Right ventricle myocardium inferior (tissue), 1 donor: Measurements from ENCODE around the gene BCL11B. TPM values are rescaled to one million over a fixed set of nuclear protein-coding genes. Genes with fewer than 3 reads are reported as not detected.
"Not testable (repeated sequence)": the region's sequence is repeated elsewhere in the genome, so short reads cannot be mapped to it uniquely, and the experiment has no call there.

ENCODE experiments used
- ATAC-seq: fragments of 200-7000 bp; cut with Tn5 transposase; one replicate; pipeline ENCODE4 v1.9.1; 2020; ENCODE audit warnings: mild to moderate bottlenecking, moderate library complexity
- DNase-seq: peaks from one replicate; pipeline ENCODE4 v3.0.0; 2021; ENCODE audit errors: missing footprints
- intact Hi-C: fragments of 100-400 bp; cut with DNase I; formaldehyde crosslinking; loops from one replicate; pipeline ENCODE4 v1.11.0; 2022
- total RNA-seq: library from RNA; stranded (reverse); fragmentation: NEBNext Ultra II Directional; extraction: Animal tissue kit (Norgen Biotek cat#: 25700); gene quantifications from one replicate; pipeline ENCODE4 v1.2.1, GENCODE V29; 2021
- donor health status: DM: no; HTN: yes; CAD: no; lungs with severe emphysema.

BCL11B gene
- total RNA-seq, 1 donor from 2014 or later, result 0.14 TPM

DNA sequence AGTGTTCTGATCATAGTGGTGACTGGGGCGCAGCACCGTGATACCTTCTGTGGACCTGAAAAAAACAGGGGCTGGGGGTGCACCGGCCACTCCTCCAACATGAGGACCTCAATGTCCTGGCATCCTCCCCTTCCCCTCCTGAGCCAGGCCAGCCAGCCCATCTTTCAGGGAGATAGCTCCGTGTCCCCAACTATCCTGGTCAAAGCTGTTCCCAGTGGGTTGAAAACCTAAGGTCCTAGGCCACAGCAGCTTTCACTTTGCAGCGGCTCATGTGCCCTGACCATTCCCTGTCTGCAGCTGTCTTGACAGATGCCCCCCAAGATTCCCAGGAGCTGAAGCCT lies 75.7 kb downstream of the BCL11B start:
- DNase-seq, result peak; percentile 23
- intact Hi-C loops, result no loop called here
- no peak for ATAC-seq

DNA sequence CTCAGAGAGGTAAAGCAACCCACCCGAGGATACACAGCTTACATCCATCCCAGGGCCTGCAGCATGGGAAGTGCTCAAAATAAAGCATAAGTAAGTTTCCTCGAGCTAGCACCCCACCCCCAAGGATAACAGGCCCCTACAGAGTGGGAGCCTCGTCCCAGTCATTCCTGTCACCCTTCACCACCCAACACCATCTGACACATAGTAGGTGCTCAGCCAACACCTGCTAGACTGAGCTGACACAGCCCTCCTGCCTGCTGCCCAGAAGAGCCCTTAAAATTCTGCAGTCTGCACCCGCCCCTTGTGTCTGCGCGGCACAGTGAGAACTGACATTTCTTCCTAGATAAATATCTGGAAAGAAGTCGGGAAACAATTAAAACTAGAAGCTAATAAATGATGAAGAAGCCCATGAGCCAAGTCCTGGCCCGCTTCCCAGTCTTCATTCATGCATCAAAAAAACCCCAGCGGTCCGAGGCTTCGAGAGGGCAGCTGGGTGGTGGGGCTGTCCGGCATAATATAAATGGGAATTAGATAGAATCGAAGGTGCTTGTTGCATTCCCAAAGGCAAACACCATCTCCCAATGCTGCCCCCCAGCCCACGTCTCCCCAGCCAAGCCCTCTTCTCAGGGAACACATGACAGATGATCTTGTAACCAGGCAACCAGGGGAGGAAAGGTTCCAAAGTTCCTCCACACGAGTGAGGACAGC lies 76.2 kb downstream of the BCL11B start:
- ATAC-seq (no peak), DNase-seq (peak; percentile 68)
- intact Hi-C loops, result no loop called here

DNA sequence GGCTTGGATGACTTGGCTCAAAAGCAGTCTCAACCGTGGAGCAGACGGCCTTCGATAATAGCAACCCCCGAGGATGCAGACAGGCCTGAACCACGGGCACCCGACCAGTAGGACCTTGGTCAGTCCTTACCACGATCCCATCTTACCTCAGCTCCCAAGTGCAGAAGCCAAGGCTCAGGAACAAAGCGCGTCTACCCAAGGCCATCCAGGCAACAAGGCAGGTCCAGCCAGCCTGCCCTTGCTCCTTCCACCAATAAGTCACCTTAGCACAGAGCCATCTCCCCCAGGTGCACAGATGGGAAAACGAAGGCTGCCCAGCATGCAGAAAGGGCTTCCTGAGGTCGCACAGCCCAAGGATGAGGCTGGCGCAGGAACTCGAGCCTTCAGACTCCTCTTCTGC lies 77.3 kb downstream of the BCL11B start:
- peak; percentile 55 for DNase-seq
- no peak for ATAC-seq
- intact Hi-C loops, result no loop called here

DNA sequence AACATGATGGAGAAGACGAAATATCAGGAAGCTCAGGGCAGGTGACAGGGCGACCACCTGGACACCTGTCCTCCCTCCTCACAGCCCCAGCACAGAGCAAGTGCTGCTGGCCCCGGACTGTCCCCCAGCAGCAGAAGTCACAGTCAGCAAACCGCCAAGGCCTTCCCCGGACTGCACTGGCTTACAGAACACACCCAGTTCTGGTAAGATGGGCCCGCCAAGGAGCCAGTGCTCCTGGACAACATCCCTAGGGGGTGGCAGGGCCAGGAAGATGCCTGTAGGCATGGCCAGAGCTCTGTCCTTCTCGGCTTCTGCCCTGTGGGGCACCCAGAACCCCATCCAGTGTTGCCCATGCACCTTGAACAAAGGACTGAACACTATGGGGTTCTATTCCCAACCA lies 77.9 kb downstream of the BCL11B start:
- intact Hi-C loops, result no loop called here
- ATAC-seq, result no peak
- peak; percentile 37 for DNase-seq

DNA sequence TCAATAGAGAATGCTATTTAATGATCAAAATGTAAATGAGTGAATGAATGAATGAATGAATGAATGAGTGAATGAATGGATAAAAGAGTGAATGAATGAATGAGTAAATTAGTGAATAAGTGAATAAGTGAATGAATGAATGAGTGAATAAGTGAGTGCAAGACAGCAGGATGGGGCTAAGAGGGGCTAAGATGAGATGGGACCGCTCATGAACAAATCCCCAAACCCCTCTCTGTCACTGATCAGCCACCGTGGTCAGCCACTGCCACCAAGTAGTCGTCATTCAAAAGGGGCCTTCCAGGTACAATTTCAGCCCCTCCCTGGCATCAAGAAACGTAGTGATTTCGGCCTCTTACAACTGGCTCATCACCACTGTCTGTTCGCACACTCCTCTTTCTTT lies 79.2 kb downstream of the BCL11B start:
- intact Hi-C loops, result no loop called here
- no peak for ATAC-seq
- peak; percentile 33 for DNase-seq

DNA sequence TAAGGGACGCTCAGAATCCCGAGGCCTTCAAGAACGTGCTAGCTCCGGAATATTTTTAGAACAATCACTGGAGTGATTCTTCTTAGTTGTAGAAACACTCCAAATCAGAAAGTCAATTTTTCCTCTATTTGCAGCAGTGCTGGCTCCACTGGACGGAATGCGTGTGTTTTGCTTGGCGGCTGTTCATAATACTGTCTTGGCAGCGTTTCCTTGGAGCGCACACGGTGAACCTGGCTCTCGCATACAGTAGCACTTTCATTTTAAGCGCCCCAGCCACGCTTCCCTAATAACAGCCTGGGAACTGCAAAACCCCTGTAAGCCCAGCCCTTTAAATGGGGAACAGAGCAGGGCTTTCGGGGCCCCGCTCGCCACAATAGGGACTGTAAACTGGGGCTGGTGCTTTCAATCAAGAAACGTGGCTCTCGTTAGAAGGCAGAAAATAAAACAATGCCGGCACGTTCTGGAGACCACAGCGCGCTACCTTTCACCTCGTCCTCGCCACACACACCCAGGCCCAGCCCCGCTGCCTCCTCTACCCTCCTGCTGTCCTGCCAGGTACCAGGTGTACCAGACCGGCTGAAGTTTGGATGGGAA lies 79.9 kb downstream of the BCL11B start:
- peak; percentile 59 for DNase-seq
- intact Hi-C loops, result no loop called here
- peak; percentile 91 for ATAC-seq

DNA sequence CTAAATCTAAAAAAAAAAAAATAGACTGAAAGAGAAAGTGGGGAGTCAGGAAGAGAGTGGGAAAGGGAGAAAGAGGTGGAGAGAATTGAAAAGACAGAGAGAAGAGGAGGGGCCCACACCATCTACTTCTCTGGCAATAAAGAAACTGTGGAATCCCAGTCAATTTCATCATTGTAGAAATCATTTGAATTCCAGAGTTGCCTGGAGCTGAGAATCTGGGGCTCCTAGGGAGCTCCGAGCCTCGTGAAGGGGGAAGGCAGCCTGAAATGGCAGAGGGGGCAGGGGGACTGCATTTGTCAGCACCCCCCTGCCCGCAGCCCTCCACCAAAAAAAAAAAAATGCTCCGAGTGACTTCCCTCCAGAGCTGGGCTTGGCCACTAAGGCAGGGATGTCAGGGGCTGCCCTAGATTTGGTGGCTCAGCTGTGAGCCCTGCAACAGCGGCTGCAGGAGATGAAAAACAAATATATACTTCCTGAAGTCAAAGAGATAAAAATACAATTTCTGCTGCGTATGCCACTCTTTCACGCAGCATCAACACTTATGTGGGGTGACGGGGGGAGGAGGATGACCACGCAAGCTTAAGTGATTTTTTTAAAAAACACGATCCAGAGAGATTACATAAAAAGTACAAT lies 80.5 kb downstream of the BCL11B start:
- intact Hi-C loops, result no loop called here
- DNase-seq (peak; percentile 58), ATAC-seq (no peak)

DNA sequence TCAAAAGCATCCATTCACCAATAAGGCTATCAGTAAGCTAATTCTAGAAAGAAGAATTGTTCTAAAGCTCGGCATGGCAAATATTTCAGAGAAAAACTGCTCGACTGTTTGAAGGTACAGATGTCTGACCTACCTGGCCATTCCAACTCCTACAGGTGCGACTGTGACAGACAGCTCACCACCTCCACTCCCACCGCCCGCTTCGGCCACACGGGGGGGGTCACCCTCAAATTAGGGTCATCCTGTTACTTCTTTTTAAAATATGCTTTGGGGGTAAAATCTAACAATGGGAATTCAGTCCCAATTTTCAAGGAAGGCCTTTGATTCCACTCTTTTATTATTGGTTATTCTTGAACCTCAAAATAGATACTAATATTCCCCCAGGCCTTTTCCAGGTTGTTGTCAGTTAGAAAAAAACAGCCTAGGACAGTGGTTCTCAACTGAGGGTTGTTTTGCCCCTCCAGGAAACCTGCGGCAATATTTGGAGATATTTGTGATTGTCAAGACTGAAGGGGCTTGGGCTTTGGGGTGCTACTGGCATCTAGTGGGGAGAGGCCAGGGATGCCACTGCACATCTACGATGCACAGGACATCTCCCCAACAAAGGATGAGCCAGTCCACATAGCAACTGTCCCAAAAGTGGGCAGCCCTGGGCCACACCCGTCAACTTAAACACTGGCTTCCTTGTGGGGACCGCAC lies 81.2 kb downstream of the BCL11B start:
- ATAC-seq, result no peak
- DNase-seq, result peak; percentile 7
- intact Hi-C loops, result no loop called here

DNA sequence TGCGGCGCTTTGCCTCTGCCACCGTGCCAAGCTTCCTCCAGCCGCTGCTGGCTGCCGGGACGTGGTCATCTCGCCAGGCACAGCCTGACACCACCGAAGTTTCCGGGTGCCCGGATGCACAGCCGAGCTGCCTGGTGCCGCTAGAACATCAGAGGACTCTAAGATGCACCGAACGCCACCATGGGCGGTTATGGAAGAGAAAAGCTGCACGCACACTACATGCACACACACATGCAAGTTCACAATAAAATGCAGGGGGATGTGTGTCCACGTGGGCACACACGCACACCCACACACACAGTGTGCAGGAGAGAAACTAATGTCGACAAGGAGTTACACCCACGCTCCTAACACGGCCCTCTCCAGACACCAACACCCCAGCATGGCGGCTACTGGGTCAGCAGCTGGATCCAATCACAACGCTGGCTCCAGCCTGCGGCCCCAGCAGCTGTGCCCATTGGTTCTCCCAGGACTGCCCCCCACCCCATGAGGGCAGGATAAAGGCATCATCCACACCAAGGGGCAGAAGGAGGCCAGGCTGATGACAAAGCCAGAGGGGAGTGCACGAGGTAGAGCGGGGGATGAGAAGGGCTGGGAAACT lies 82.7 kb downstream of the BCL11B start:
- ATAC-seq (no peak), DNase-seq (peak; percentile 21)
- intact Hi-C loops, result no loop called here

DNA sequence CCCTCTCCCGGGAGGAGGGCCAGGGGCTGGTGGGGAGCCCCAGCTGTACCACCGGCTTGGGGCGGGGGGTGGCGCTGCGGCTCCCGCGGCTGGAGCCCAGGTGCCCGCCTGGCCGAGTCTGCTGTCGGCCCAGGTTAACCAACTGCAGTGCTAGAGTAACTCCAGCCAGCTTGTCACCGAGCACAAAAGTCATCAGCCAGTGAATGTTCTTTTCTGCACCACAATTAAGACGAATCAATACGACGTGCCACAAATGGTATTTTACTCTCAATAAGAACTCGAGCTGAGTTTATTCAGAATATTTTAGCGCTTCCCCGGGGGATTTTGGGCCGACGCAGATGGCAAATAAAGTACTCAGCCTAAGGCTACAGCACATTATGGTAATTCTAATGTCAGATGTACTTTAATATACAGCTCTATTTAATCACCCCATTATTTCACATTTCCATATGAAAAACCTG lies 83.2 kb downstream of the BCL11B start:
- intact Hi-C loops, result no loop called here
- no peak for ATAC-seq
- DNase-seq, result peak; percentile 50

DNA sequence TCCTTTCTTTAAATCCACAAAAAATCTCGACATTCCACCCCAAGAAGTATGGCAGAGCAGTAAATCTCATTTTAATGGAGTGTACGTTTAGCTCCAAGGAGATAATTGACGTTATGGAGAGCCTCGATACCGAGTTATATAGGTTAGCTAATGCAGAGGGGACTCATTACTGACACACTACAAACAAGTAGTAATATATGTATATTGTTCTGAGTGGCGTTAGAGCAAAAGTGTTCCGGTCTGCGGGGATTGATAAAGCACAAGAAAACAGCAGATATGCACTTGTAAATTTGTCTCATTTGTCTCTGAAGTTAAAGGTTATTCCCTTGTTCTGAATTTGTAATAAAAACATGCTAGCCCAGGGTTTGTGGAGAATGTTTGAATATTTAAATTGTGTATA lies 84.1 kb downstream of the BCL11B start:
- DNase-seq (peak; percentile 20), ATAC-seq (no peak)
- intact Hi-C loops, result no loop called here

DNA sequence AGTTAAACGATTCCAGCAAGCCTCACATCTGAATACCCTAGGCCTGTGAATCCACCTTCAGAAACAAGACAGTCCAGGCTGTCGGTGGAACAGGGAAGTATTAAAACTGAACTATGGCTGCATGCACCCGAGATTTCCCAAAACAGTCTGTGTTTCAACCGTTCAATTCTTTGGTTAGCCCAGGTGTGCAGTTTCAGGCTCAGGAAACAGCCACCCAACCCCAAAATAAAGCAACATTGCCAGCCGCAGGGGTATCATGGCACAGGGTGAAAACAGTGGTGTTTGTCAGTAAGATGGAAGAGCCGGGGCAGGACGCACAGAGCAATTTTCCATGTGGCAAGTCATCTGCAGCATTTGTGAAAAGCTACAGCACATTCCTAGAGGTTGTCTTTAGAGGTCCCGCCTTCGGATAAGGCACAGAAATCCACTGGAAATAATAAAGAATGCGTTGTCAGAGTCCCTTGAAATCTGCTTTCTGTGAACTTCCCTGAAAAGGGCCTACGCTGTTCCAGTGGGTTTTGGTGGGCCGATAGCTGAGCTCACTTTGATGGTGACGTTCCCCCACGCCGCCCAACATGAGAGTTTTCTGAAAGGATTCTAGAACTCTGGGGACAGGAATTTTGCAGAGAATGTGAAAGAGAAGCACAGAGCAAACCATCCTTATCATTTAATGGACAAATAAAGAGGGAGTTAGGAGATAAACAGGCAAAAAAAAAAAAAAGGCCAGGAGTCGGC lies 84.9 kb downstream of the BCL11B start:
- ATAC-seq, result no peak

DNA sequence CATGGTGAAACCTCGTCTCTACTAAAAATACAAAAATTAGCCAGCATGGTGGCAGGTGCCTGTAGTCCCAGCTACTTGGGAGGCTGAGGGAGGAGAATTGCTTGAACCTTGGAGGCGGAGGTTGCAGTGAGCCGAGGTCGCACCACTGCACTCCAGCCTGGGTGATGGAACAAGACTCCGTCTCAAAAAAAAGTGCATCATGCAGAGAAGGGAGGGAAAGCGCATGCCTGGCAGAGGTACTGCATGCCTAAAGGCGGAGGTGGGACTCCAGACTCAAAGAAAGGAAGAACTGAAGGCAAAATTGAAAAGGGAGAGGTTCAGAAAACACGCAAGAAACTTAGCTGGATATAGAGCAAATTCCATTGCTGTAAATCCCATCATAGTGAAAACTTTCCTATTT lies 85.7 kb downstream of the BCL11B start:
- intact Hi-C loops, ATAC-seq, DNase-seq: not testable (repeated sequence)

More for the DNA sequence above, 84.9 kb downstream of the BCL11B start:
- DNase-seq, result no peak
- intact Hi-C loops, result no loop called here

DNA sequence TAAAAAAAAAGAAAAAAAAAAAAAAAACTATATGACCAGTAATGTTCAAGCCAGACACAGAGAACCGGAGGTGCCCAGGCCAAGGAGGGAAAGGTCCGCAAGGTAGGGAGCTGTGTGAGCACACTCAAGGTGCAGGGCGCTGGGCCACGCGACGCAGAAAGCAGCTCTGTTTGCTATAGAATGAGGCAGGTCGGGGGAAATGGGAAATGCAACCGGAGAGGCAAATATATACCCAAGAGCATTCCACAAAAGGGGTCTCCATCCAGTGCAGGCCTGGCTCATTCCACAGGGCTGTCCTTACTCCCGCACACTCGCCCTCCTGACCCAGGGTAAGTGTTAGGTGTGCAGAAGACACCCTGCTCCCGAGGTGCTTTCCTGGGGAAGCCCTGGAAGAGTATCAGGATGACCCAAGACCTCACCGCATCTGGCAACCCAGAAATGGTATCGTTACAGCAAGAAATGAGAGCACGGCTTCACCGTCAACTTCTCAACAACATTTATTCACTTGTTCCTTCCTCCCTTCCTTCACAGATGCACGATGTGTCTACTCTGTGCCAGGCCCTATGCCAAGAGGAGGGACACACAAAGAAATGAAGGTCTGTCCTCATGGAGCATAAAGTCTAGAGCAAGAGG lies 86.4 kb downstream of the BCL11B start:
- no peak for DNase-seq
- ATAC-seq, result no peak
- intact Hi-C loops, result no loop called here

DNA sequence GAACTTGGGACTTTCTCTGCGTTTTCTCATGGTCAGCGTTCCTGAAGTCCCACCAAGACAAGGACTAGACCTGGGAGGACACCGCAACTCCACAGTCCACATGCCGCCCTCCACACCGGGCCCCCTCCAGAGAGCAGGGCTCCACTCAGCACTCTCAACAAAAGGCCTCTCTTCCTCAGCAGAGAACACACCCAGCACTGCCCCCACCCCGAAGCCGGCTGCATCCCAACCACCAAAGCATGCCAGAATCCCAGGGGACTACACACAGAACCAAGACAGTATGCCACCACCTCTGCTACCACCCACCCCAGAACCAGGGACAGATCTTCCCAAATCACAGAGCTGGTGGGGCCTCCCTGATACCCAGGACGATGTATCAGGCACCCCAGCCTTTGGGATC lies 88.3 kb downstream of the BCL11B start:
- intact Hi-C loops, result no loop called here
- no peak for DNase-seq
- no peak for ATAC-seq

DNA sequence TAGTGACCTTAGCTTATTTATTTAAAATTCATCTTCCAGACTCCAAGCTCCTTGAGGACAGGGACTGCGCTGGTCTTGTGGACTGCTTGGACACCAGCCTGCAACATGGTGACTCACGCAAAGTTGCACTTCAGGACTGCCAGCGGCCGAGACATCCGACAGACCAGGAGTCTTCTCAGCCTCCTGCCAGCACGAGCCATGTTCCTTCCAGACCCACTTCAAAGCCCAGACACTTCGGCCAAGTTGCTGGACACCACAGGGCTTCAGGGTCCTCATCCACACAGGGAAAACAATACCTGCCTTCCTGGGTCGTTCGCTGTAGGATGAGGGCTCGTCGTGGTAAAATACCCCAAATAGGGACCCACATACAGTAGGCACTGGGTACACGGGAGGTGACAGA lies 88.7 kb downstream of the BCL11B start:
- ATAC-seq (no peak), DNase-seq (no peak)
- intact Hi-C loops, result no loop called here

DNA sequence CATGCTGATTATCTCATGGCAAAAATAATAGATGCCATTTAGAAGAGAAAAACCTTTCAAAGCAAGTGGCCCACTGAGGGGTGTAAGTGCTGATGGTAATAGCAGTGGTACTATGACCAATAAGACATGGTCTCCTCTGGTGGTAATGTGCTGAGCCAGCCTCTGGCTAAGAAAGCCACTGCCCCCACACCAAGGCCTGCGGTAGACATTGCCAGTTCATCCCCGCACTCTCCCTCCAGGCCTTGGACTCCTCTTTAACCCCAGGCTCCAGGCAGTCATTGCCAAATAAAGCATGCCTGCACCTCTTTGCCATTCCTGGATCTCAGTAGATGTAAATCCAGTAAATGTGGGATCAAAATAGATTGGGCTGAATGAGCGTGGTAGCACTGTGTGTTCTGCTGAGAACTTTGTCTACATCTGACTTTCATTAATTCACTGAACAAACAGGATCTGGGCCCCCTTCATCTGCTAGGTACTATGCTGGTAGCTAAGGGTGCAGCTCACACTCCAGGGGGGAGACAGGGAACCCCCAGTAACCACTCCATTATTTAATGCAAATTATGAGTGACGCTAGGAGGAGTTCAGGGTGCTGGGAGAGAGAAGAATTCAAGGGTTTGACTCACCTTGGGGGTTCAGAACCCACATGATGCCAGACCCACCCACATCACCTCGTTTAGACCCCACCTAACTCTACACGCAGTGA lies 89.3 kb downstream of the BCL11B start:
- no peak for DNase-seq
- intact Hi-C loops, result no loop called here
- ATAC-seq, result no peak
